Pancreas (tissue), 10 donors: Measurements from ENCODE around the gene PSIP1. TPM values are rescaled to one million over a fixed set of nuclear protein-coding genes. Genes with fewer than 3 reads are reported as not detected.

Source experiments
- ATAC-seq, 4 donors: fragments of 200-7000 bp; cut with Tn5 transposase; one replicate each; pipeline versions ENCODE4 v1.8.0 to v1.9.1; 2020; ENCODE audit warnings: mild to moderate bottlenecking in 4 of 4, moderate library complexity in 4 of 4
- DNase-seq, 6 donors: peaks; one replicate each; pipeline ENCODE4 v3.0.0-alpha.2; 2020
- FAIRE-seq: peaks from 2 replicates; lab custom pipeline; 2012; peaks lifted over from hg19 to GRCh38; lab: Jason Lieb, UNC
- H3K27ac ChIP-seq, 4 donors: fragments of 200-600 bp; sonication (generic); 1 replicate in 3 of 4; 2 replicates in 1 of 4; pipeline versions ENCODE4 v1.5.0 to v1.8.0; 2020
- H3K27me3 ChIP-seq, 4 donors: fragments of 200-600 bp; one replicate each; pipeline ENCODE4 v1.8.0; 2021
- H3K36me3 ChIP-seq, 3 donors: fragments of 200-600 bp; sonication (generic) in 1 of 3; one replicate each; pipeline versions ENCODE4 v1.5.0 to v1.8.0; 2020 to 2021
- H3K4me1 ChIP-seq, 3 donors: fragments of 200-600 bp; one replicate each; pipeline ENCODE4 v1.8.0; 2021
- H3K4me3 ChIP-seq, 4 donors: fragments of 200-600 bp; sonication (generic) in 2 of 4; one replicate each; pipeline versions ENCODE4 v1.5.0 to v1.8.0; 2020 to 2021
- H3K9me3 ChIP-seq, 4 donors: fragments of 200-600 bp; one replicate each; pipeline ENCODE4 v1.8.0; 2021
- WGBS, 2 donors: extraction: QIAGEN DNeasy Blood & Tissue Kit; methylation state at CpG; one replicate each; pipeline ENCODE4 v1.1.7; 2013; 5-methylcytosine and 5-hydroxymethylcytosine counted together
- intact Hi-C, 3 donors: fragments of 100-400 bp; cut with DNase I; formaldehyde crosslinking; loops; one replicate each; pipeline versions ENCODE4 v1.11.1 to v1.14.2; 2022
- polyA plus RNA-seq, 2 donors: library from polyadenylated mRNA; stranded (reverse); fragments of 200-250 nt; gene quantifications; one replicate each; pipeline ENCODE4 v1.2.3, GENCODE V29; 2013
- total RNA-seq, 6 donors: library from RNA; stranded (reverse); fragmentation: NEBNext Ultra II Directional in 4 of 6; extraction: Animal tissue kit (Norgen Biotek cat#: 25700) in 4 of 6; gene quantifications; one replicate each; pipeline versions ENCODE4 v1.2.1 to v1.2.4, GENCODE V29; 2021 to 2023
- TF ChIP-seq, protein P1 (sequence below), 4 donors: fragments of 200-600 bp; sonication (generic) in 3 of 4; IDR thresholded peaks; one replicate each; pipeline versions ENCODE4 v1.5.0 to v1.8.0; 2021; ENCODE audit warnings: antibody characterized with exemption in 4 of 4
- donor health status: healthy with polysubstance abuse.
- donor health status: DM: no; HTN: no; CAD: no; lungs with moderate emphysema.
- donor health status: DM: no; HTN: no; CAD: no.
- donor health status: control.
- donor health status: control.
- donor health status: Bipolar disorder and iron deficiency.
- donor health status: DM: yes; HTN: yes; CAD: no.
- donor health status: DM: no; HTN: no; CAD: no.
- donor health status: DM: no; HTN: no; CAD: no.
- donor health status: DM: yes; HTN: yes; CAD: no.

PSIP1 gene
- total and polyA plus RNA-seq, 8 donors = 9.0 to 18.9 (median 11.2) TPM

DNA sequence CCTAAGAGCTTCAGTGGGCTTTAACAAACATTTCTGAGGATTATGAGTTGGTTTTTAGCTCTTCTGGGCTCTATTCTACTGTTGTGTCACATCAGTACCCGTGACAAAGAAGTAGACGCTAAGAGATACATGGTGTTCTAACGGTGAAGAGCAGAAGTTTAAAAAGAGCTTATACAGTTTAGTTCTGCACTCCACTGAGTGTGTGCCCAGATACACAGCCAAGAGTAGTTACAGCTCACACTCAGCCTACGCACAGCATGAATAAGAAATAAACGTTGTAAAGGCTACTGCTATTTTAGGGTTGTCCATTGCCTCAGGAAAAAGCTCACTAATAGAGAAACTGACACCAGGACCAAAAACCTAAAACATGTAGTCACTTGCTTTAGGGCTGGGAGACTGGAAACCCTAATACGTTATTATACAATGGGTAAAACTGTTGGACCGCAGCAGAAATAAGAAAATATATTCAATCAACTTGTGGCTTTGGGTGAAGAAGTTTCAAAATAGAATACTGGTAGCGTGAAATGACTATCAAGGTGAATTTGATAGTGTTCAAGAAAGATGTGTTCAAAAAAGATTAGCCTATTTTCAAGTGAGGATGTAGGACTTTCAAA lies 34.7 kb downstream of the PSIP1 start:
- H3K27ac ChIP-seq = no peak overlapping the region
- no peak for DNase-seq
- intact Hi-C loops = no loop called here
- no peaks in the 10 kb centered on the region for H3K9me3 ChIP-seq
- ATAC-seq = no peak
- H3K4me3 ChIP-seq = no peak overlapping the region
- H3K4me1 ChIP-seq = no peaks in the 10 kb centered on the region
- WGBS, 2 donors = 89 to 94% methylated on average over 8 of the region's 8 CpGs
- no peaks in the 10 kb centered on the region for H3K27me3 ChIP-seq
- no peaks in the 10 kb centered on the region for H3K36me3 ChIP-seq
- no peak for FAIRE-seq
- TF ChIP-seq, protein P1, sequence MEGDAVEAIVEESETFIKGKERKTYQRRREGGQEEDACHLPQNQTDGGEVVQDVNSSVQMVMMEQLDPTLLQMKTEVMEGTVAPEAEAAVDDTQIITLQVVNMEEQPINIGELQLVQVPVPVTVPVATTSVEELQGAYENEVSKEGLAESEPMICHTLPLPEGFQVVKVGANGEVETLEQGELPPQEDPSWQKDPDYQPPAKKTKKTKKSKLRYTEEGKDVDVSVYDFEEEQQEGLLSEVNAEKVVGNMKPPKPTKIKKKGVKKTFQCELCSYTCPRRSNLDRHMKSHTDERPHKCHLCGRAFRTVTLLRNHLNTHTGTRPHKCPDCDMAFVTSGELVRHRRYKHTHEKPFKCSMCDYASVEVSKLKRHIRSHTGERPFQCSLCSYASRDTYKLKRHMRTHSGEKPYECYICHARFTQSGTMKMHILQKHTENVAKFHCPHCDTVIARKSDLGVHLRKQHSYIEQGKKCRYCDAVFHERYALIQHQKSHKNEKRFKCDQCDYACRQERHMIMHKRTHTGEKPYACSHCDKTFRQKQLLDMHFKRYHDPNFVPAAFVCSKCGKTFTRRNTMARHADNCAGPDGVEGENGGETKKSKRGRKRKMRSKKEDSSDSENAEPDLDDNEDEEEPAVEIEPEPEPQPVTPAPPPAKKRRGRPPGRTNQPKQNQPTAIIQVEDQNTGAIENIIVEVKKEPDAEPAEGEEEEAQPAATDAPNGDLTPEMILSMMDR (IDR thresholded peaks at IDR 0.05) = no peak

GRCh38 chr9:15469862-15470261 lies 40.9 kb downstream of the PSIP1 start:
- H3K9me3 ChIP-seq = no peaks in the 10 kb centered on the region
- H3K4me3 ChIP-seq = no peak overlapping the region
- FAIRE-seq (no peak), ATAC-seq (no peak), DNase-seq (no peak)
- H3K4me1 ChIP-seq = peaks cover 10 to 15% (median 11%) of the 10 kb centered on the region in 3 donors
- no peaks in the 10 kb centered on the region for H3K36me3 ChIP-seq
- WGBS, 2 donors = 58 to 73% methylated on average over 2 of the region's 2 CpGs
- TF ChIP-seq, protein P1 (IDR thresholded peaks at IDR 0.05) = no peak
- H3K27ac ChIP-seq = no peak overlapping the region
- H3K27me3 ChIP-seq = no peaks in the 10 kb centered on the region
- intact Hi-C loops = no loop called here

GRCh38 chr9:15469406-15469805 lies 41.4 kb downstream of the PSIP1 start:
- intact Hi-C loops = no loop called here
- Histone ChIP-seq H3K27me3 (no peaks in the 10 kb centered on the region), H3K4me1 (peaks cover 10 to 15% (median 11%) of the 10 kb centered on the region in 3 donors), H3K9me3 (no peaks in the 10 kb centered on the region), H3K36me3 (no peaks in the 10 kb centered on the region), H3K4me3 (no peak overlapping the region), H3K27ac (no peak overlapping the region)
- TF ChIP-seq, protein P1 (IDR thresholded peaks at IDR 0.05) = no peak
- no peak for DNase-seq
- peak; percentile 37 to 64 (median 42) for ATAC-seq
- 43 to 46% methylated on average over 1 of the region's 1 CpG for WGBS, 2 donors
- FAIRE-seq = no peak

GRCh38 chr9:15468145-15468544 lies 42.6 kb downstream of the PSIP1 start:
- intact Hi-C loops = no loop called here
- peaks cover 10 to 15% (median 11%) of the 10 kb centered on the region in 3 donors for H3K4me1 ChIP-seq
- DNase-seq (no peak), ATAC-seq (peak in 2 of 4 donors; percentile 46 to 52), FAIRE-seq (no peak)
- H3K9me3 ChIP-seq = no peaks in the 10 kb centered on the region
- H3K27me3 ChIP-seq = no peaks in the 10 kb centered on the region
- 83 to 86% methylated on average over 3 of the region's 3 CpGs for WGBS, 2 donors
- H3K4me3 ChIP-seq = no peak overlapping the region
- TF ChIP-seq, protein P1 (IDR thresholded peaks at IDR 0.05) = no peak
- H3K27ac ChIP-seq = no peak overlapping the region
- no peaks in the 10 kb centered on the region for H3K36me3 ChIP-seq

DNA sequence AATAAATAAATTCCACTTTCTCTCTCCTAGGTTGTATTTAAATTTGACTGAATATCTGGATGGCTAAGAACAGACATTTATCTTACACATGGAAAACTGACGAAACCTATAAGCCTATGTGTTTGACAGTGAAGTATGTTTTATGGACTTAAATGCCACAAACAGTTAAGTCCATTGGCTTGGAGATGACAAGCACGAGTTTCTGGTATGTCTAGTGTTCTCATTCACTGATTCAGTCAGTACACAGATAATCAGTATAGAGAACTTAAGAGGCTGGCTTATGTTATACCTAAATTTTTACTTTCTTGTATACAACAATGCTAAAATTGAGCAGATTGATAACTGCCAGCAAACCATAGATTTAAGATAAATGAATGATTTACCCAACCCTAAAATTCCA lies 49.2 kb downstream of the PSIP1 start:
- Histone ChIP-seq H3K4me3 (no peak overlapping the region), H3K9me3 (no peaks in the 10 kb centered on the region), H3K4me1 (no peaks in the 10 kb centered on the region), H3K27ac (no peak overlapping the region), H3K36me3 (peaks cover 0 to 35% (median 0%) of the 10 kb centered on the region in 3 donors), H3K27me3 (no peaks in the 10 kb centered on the region)
- intact Hi-C loops = no loop called here
- DNase-seq = no peak
- TF ChIP-seq, protein P1 (IDR thresholded peaks at IDR 0.05) = no peak
- WGBS, 2 donors = 64% methylated on average over 2 of the region's 2 CpGs
- FAIRE-seq = no peak
- no peak for ATAC-seq
